GM18499 (cell line): ENCODE results near the gene MAMDC4.
"Not testable (repeated sequence)": the region's sequence is repeated elsewhere in the genome, so short reads cannot be mapped to it uniquely, and the experiment has no call there.

Source experiments
- ATAC-seq: cut with Tn5 transposase; IDR thresholded peaks from one replicate; pipeline ENCODE4 v1.9.1; 2021; ENCODE audit warnings: moderate number of reproducible peaks; ENCODE audit not compliant: insufficient read depth, unreplicated experiment

The MAMDC4 gene

GRCh38 chr9:136824496-136825225 is 27.5 kb upstream of the MAMDC4 start:
- no peak for ATAC-seq

- no peak for ATAC-seq
These were observed 26.6 kb upstream of the MAMDC4 start for GRCh38 chr9:136825295-136826187.

- no peak for ATAC-seq
These were observed 26.0 kb upstream of the MAMDC4 start for GRCh38 chr9:136826188-136826541.

- no peak for ATAC-seq
These were observed 25.2 kb upstream of the MAMDC4 start for GRCh38 chr9:136826703-136827582.

GRCh38 chr9:136827794-136828473 is 24.2 kb upstream of the MAMDC4 start:
- no peak for ATAC-seq

GRCh38 chr9:136828474-136829140 is 23.5 kb upstream of the MAMDC4 start:
- no peak for ATAC-seq

GRCh38 chr9:136829412-136829811 is 22.7 kb upstream of the MAMDC4 start:
- ATAC-seq = no peak

- no peak for ATAC-seq
These were observed 21.9 kb upstream of the MAMDC4 start for GRCh38 chr9:136829981-136830885.

GRCh38 chr9:136831002-136831719 is 21.0 kb upstream of the MAMDC4 start:
- ATAC-seq = no peak

- ATAC-seq = no peak
These were observed 20.4 kb upstream of the MAMDC4 start for GRCh38 chr9:136831720-136832104.

GRCh38 chr9:136832581-136832980 is 19.6 kb upstream of the MAMDC4 start:
- no peak for ATAC-seq

GRCh38 chr9:136833381-136834048 is 18.6 kb upstream of the MAMDC4 start:
- not testable (repeated sequence) for ATAC-seq

GRCh38 chr9:136835162-136835931 is 16.8 kb upstream of the MAMDC4 start:
- no peak for ATAC-seq

GRCh38 chr9:136835932-136836904 is 15.9 kb upstream of the MAMDC4 start:
- no peak for ATAC-seq

GRCh38 chr9:136837146-136837855 is 14.8 kb upstream of the MAMDC4 start:
- no peak for ATAC-seq
